HCT116 (cell line): ENCODE data around the gene FXYD1. TPM values are rescaled to one million over a fixed set of nuclear protein-coding genes. Genes with fewer than 3 reads are reported as not detected.

Source experiments
- ATAC-seq: fragments of 200-7000 bp; cut with Tn5 transposase; 2 replicates; pipeline ENCODE4 v1.9.1; 2020; ENCODE audit warnings: mild to moderate bottlenecking, moderate library complexity
- BruUV-seq: library from RNA; stranded (reverse); fragments of 400-500 nt; replicated peaks from 2 replicates; lab custom pipeline; 2021; lab: Mats Ljungman, UMichigan
- CTCF ChIA-PET: fragments of 300-600 bp; sonication (Branson Sonifier 250); formaldehyde crosslinking; loops from one replicate; lab custom pipeline; 2021; ENCODE audit warnings: antibody characterized with exemption; lab: Charles Lee
- POLR2A ChIA-PET: fragments of 300-600, 350-600 bp; sonication (Branson Sonifier 250); formaldehyde crosslinking; loops from one replicate; lab custom pipeline; 2021; ENCODE audit warnings: antibody characterized with exemption; lab: Charles Lee
- RAD21 ChIA-PET, 2 experiments: fragments of 300-600 bp; sonication (Branson Sonifier 250); formaldehyde crosslinking; loops; one replicate each; lab custom pipeline; 2023; ENCODE audit warnings: low total read pairs in 2 of 2; ENCODE audit not compliant: uncharacterized antibody in 2 of 2, unreplicated experiment in 2 of 2, low non-redundant PET in 1 of 2; lab: Charles Lee
- DNase-seq: peaks from one replicate; pipeline ENCODE4 v3.0.0-alpha.2; 2010; ENCODE audit warnings: low read depth, low spot score
- H2AFZ ChIP-seq: fragments of 200-600 bp; shearing (Covaris generic), sonication (generic); 2 replicates; pipeline ENCODE4 v1.6.1; 2017; ENCODE audit warnings: low read depth, mixed run types, mixed read lengths, antibody characterized with exemption, low read length; ENCODE audit not compliant: poor library complexity, severe bottlenecking
- H3K27ac ChIP-seq: 2 replicates; pipeline ENCODE4 v1.5.1; 2012; ENCODE audit warnings: low read depth, low read length
- H3K27me3 ChIP-seq: fragments of 200-600 bp; sonication (generic); 2 replicates; pipeline ENCODE4 v1.6.1; 2016; ENCODE audit warnings: mixed run types, low read length, mixed read lengths; ENCODE audit not compliant: insufficient read depth
- H3K36me3 ChIP-seq, 2 experiments: fragments of 200-500 bp in 1 of 2; fragments of 200-600 bp in 1 of 2; sonication (Bioruptor generic) in 1 of 2; sonication (generic) in 1 of 2; 2 replicates each; pipeline versions ENCODE4 v1.5.1 to v1.6.1; 2014 to 2016; ENCODE audit warnings: low read length in 2 of 2, inconsistent platforms in 1 of 2, mixed read lengths in 1 of 2, mixed run types in 1 of 2; ENCODE audit not compliant: insufficient read depth in 2 of 2, control insufficient read depth in 1 of 2
- H3K4me1 ChIP-seq, 2 experiments: fragments of 200-600 bp in 1 of 2; sonication (generic) in 1 of 2; 2 replicates each; pipeline versions ENCODE4 v1.5.1 to v1.6.1; 2012 to 2017; ENCODE audit warnings: low read length in 2 of 2, inconsistent platforms in 1 of 2, mild to moderate bottlenecking in 1 of 2, mixed read lengths in 1 of 2, mixed run types in 1 of 2, moderate library complexity in 1 of 2; ENCODE audit not compliant: insufficient read depth in 2 of 2, control insufficient read depth in 1 of 2
- H3K4me2 ChIP-seq: fragments of 200-600 bp; sonication (generic); 2 replicates; pipeline ENCODE4 v1.6.1; 2017; ENCODE audit warnings: mixed run types, low read length, mixed read lengths
- H3K4me3 ChIP-seq, 2 experiments: fragments of 200-600 bp in 1 of 2; sonication (generic) in 1 of 2; replicated peaks in 1 of 2; 2 replicates each; pipeline ENCODE4 v1.5.1; 2011 to 2016; ENCODE audit warnings: low read length in 2 of 2, control low read depth in 1 of 2, low read depth in 1 of 2, mild to moderate bottlenecking in 1 of 2, mixed read lengths in 1 of 2, mixed run types in 1 of 2
- H3K79me2 ChIP-seq: fragments of 200-600 bp; sonication (generic); 2 replicates; pipeline ENCODE4 v1.6.1; 2017; ENCODE audit warnings: mild to moderate bottlenecking, mixed run types, low read length, moderate library complexity, mixed read lengths; ENCODE audit not compliant: insufficient read depth
- H3K9ac ChIP-seq: fragments of 200-600 bp; sonication (generic); 2 replicates; pipeline ENCODE4 v1.6.1; 2016; ENCODE audit warnings: low read length, mixed read lengths
- H3K9me2 ChIP-seq: fragments of 200-600 bp; sonication (generic), shearing (Covaris generic); 2 replicates; pipeline ENCODE4 v1.6.1; 2017; ENCODE audit warnings: mixed run types, mild to moderate bottlenecking, moderate library complexity; ENCODE audit not compliant: insufficient read depth
- H3K9me3 ChIP-seq, 2 experiments: fragments of 200-500 bp in 1 of 2; fragments of 200-600 bp in 1 of 2; sonication (Bioruptor generic) in 1 of 2; sonication (generic) in 1 of 2; 2 replicates each; pipeline ENCODE4 v1.6.1; 2014 to 2017; ENCODE audit warnings: low read length in 2 of 2, mixed read lengths in 2 of 2, inconsistent platforms in 1 of 2, low read depth in 1 of 2, mild to moderate bottlenecking in 1 of 2, mixed run types in 1 of 2, moderate library complexity in 1 of 2; ENCODE audit not compliant: control insufficient read depth in 1 of 2, insufficient read depth in 1 of 2
- H4K20me1 ChIP-seq: fragments of 200-600 bp; sonication (generic), shearing (Covaris generic); 2 replicates; pipeline ENCODE4 v1.6.1; 2017; ENCODE audit warnings: mixed run types, mild to moderate bottlenecking, moderate library complexity; ENCODE audit not compliant: insufficient read depth
- CTCF ChIP-seq, 3 experiments: fragments of 200-600 bp in 1 of 3; sonication (generic) in 1 of 3; IDR thresholded peaks in 2 of 3; conservative IDR thresholded peaks in 1 of 3; 2 replicates each; pipeline ENCODE4 v1.5.1; 2012 to 2017; ENCODE audit warnings: low read depth in 2 of 3, low read length in 2 of 3, antibody characterized with exemption in 1 of 3, borderline replicate concordance in 1 of 3, control low read depth in 1 of 3, mild to moderate bottlenecking in 1 of 3, mixed read lengths in 1 of 3, mixed run types in 1 of 3, moderate library complexity in 1 of 3; ENCODE audit not compliant: insufficient read depth in 1 of 3
- EGR1 ChIP-seq: IDR thresholded peaks from 2 replicates; pipeline ENCODE4 v1.6.1; 2012; ENCODE audit warnings: low read depth
- FOSL1 ChIP-seq: IDR thresholded peaks from 2 replicates; pipeline ENCODE4 v1.6.1; 2012; ENCODE audit warnings: low read depth
- JUND ChIP-seq: IDR thresholded peaks from 2 replicates; pipeline ENCODE4 v1.6.1; 2012
- POLR2A ChIP-seq: IDR thresholded peaks from 2 replicates; pipeline ENCODE4 v1.7.0; 2011; ENCODE audit warnings: borderline replicate concordance; ENCODE audit not compliant: insufficient read depth, insufficient read length; ENCODE audit errors: extremely low read depth
- POLR2AphosphoS5 ChIP-seq: IDR thresholded peaks from 2 replicates; pipeline ENCODE4 v1.6.1; 2011; ENCODE audit warnings: mild to moderate bottlenecking, low read depth, low read length, moderate library complexity
- SRF ChIP-seq: IDR thresholded peaks from 2 replicates; pipeline ENCODE4 v1.6.1; 2012; ENCODE audit warnings: low read depth
- YY1 ChIP-seq: IDR thresholded peaks from 2 replicates; pipeline ENCODE4 v1.6.1; 2011; ENCODE audit warnings: low read length, low read depth, moderate library complexity, mild to moderate bottlenecking; ENCODE audit not compliant: insufficient replicate concordance; ENCODE audit errors: extremely low read depth
- ZFX ChIP-seq: fragments of 450-650 bp; IDR thresholded peaks from 2 replicates; pipeline ENCODE4 v1.6.1; 2017
- ZNF274 ChIP-seq: fragments of 200-500 bp; sonication (Bioruptor generic); IDR thresholded peaks from 2 replicates; pipeline ENCODE4 v1.6.1; 2014; ENCODE audit warnings: mild to moderate bottlenecking, low read depth, low read length, inconsistent platforms
- intact Hi-C: fragments of 100-400 bp; cut with micrococcal nuclease; formaldehyde crosslinking; loops from 2 replicates; pipeline ENCODE4 v1.10.0; 2022
- total RNA-seq: library from RNA; stranded (reverse); gene quantifications from one replicate; pipeline ENCODE4 v1.2.1, GENCODE V29; 2021; ENCODE audit not compliant: unreplicated experiment
- TF ChIP-seq, protein P1 (sequence below): IDR thresholded peaks from 2 replicates; pipeline ENCODE4 v1.6.1; 2012
- TF ChIP-seq, protein P2 (sequence below): IDR thresholded peaks from 2 replicates; pipeline ENCODE4 v1.6.1; 2012

FXYD1 gene
- total RNA-seq, 1 experiment from 2014 or later: 7.8 TPM

DNA sequence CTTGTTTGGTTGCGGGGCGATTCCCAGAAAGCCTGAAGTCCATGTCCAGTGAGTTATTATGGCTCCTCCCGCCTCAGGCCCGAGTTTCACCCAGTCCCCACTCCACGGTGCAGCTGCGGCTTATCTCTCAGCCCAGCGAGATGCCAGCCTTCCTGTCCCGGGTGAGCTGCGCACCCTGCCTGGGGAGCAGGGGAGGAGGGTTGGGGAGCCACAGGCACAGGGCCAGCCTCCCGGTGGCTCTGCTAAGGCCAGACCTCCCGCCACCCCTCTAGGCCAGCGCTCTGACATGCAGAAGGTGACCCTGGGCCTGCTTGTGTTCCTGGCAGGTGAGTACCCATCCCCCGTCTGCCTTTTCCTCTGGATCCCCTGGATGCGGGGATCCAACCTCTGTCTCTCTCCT is 19.5 kb upstream of the FXYD1 start:
- TF ChIP-seq ZNF274 (no peak), ZFX (no peak), YY1 (no peak), CTCF (IDR thresholded peaks at IDR 0.05 in 2 of 3, conservative IDR thresholded peaks at IDR 0.05 in 1 of 3; ENCODE audit: borderline replicate concordance in 1 of 3, insufficient read depth in 1 of 3, low read depth in 2 of 3, low read length in 2 of 3) (no peak), FOSL1 (no peak), SRF (no peak), EGR1 (no peak), POLR2A (no peak), JUND (no peak), POLR2AphosphoS5 (no peak)
- TF ChIP-seq, protein P1, sequence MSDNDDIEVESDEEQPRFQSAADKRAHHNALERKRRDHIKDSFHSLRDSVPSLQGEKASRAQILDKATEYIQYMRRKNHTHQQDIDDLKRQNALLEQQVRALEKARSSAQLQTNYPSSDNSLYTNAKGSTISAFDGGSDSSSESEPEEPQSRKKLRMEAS: no peak
- TF ChIP-seq, protein P2, sequence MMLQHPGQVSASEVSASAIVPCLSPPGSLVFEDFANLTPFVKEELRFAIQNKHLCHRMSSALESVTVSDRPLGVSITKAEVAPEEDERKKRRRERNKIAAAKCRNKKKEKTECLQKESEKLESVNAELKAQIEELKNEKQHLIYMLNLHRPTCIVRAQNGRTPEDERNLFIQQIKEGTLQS: no peak
- CTCF ChIA-PET: interaction anchor here (1.5 kb wide), 1 partner anchor 8 kb away, joined by 4 read pairs; no protein-coding TSS in a partner anchor
- Histone ChIP-seq H3K27me3 (no peaks in the 10 kb centered on the region), H3K27ac (no peak overlapping the region), H2AFZ (no peak overlapping the region), H3K9me2 (no peaks in the 10 kb centered on the region), H3K4me3 (no peak overlapping the region), H3K4me2 (no peak overlapping the region), H3K79me2 (no peaks in the 10 kb centered on the region), H3K9me3 (no peaks in the 10 kb centered on the region), H4K20me1 (no peaks in the 10 kb centered on the region), H3K4me1 (peaks cover 28 to 55% of the 10 kb centered on the region in 2 experiments), H3K9ac (no peak overlapping the region), H3K36me3 (no peaks in the 10 kb centered on the region)
- DNase-seq (no peak), ATAC-seq (no peak)
- RAD21 ChIA-PET: no interaction called here
- BruUV-seq: no TSS peak
- POLR2A ChIA-PET: no interaction called here
- intact Hi-C loops: no loop called here
